ENCODE data around the gene GNAT3.

Gene GNAT3

GRCh38 chr7:80464211-80464610 is 47.7 kb downstream of the GNAT3 start:
- no peak for DNase-seq (ENCODE audit: low read depth in 2 of 3, low spot score in 2 of 3)

GRCh38 chr7:80463272-80463920 is 48.5 kb downstream of the GNAT3 start:
- no peak for DNase-seq (ENCODE audit: low read depth in 2 of 3, low spot score in 2 of 3)

DNA sequence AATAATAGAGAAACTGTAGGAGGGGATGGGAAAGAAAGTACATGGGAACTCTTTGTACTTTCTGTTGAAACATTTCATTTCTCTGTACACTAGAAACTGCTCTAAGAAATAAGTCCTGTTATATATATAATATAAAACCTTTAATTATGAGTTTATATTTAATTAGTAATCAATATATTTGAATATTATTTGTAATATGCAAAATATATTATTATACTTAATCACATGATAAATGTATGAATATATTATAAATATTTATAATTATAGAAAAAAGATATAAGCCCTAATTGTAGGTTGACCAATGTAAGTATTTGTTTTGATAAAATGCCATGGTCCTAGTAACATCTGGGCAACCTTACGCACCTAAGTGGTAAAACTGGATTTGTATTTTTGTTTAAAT is 51.0 kb downstream of the GNAT3 start:
- no peak for DNase-seq (ENCODE audit: low read depth in 2 of 3, low spot score in 2 of 3)

- DNase-seq (ENCODE audit: low read depth in 2 of 3, low spot score in 2 of 3) = no peak
These were observed 51.9 kb downstream of the GNAT3 start for GRCh38 chr7:80459776-80460510.

DNA sequence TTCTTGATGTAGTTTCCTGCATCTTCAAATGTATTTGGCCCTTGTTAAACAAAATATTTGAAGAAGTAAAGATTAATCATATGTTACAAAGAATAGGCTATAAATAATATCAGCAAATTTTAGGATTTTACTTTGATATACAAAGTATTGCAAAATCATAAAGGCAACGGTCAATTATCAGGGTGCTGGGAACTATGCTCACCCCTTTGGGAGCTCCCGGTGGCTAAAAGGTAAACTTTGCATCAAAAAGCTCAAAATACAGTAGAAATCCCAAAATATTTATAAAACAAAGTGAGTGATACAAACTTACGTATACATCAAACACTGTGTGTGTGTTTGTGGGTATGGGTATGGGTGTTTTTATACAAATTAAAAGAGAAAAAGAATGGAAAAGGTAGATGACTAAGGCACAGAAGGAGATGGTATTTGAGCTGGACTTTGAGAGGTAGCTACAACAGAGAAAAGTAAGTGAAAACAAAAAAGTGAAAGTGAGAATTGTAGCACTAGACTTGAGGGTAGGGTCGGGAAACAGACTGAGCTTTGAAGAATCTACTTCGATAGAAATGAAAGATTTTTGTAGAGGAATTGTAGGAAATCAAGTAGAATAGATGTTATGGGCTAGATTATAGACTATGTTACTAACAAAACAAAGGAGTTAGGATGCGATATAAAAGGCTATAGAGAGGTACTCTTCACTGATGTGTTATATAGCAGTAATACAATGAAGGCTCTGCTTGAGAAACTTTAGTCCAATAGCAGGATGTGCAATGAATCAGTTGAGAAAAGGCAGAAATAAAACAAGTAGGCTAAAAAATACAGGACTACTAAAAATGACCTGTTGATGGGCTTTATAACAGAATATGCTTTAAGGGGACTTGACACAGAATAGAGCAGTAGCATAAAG is 52.8 kb downstream of the GNAT3 start:
- DNase-seq (ENCODE audit: low read depth in 2 of 3, low spot score in 2 of 3) = no peak

DNA sequence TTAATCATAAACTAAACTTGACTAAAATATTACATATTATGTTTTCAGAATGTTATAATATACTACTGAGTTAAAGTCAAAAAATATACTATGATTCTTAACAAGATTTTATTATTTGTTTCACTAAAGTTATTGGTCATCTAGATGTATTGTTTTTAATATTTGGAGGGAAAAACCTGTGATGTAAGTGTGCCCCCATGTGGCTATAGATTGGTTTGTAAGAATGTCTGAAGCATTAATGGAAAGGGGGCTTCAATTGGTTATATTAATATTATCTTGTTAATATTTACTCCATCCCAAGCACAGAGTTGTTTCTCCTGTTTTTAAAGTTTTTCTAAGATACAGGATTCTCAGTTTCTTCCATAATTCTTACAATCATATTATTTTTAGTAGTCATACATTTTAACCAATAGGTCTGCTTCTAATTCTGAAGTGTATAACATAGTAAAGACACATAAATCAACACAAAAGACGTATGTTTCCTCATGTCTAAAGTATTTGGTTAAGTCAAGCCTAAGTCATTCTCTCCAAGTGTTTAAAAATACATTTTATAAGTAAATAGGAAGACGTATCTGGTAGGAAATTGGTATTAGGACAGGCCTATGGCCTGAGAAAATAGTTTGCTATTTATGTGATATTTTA is 58.0 kb downstream of the GNAT3 start:
- DNase-seq (ENCODE audit: low read depth in 2 of 3, low spot score in 2 of 3) = no peak

- DNase-seq (ENCODE audit: low read depth in 2 of 3, low spot score in 2 of 3) = no peak
These were observed 61.1 kb downstream of the GNAT3 start for GRCh38 chr7:80450621-80451308.

DNA sequence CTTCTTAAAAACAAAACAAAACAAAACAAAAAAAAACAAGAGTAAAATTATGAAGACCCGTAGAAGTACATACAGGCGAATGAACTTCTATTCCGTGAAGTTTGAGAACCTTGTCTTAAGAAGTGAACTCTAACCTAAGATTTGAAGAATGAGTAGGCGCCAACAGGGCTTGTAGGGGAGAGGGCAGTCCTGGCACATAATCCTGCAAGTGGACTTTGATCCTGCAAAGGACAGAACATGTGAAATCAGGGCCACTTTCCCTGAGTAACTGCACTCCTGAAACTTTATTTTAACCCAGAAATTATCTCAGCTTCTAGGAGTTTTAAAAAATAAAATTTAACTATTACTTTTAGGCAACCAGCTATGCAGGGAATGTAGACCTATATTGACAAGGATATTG is 62.0 kb downstream of the GNAT3 start:
- no peak for DNase-seq (ENCODE audit: low read depth in 2 of 3, low spot score in 2 of 3)

DNA sequence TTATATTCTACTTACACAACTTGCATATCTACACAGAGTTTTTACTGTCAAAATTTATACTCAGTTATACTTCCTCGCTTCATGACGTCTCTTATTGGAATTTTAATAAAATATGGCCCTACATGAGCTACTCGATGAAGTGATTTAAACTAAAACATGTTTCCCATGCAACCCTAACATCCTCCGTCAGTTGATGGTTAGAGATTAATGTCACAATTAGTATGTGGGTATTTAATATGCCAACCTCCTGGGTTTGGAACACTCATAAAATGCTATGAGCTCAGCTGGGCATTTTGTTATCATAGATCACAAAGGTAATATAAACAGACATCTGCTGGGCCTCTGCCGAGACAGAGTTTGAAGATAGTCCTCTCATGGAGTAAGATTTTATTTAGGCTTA is 66.5 kb downstream of the GNAT3 start:
- DNase-seq (ENCODE audit: low read depth in 2 of 3, low spot score in 2 of 3) = no peak

DNA sequence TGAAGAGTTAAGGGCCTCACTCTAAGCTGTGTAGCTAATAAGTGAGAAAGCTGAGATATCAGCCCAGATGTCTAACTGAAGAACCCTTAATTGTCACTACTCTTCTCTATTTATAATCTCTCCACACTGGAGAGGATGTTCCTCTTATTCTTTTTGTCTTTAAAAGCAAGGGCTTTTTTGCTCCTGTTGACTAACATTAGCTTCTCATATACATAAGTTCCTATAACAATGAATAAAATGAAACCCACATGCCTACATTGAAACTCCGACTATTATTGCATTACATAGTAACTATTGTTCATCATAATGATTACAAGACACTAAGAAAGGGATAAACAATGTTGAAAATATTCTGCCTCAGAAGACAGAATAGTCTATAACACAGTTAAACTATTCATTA is 67.1 kb downstream of the GNAT3 start:
- no peak for DNase-seq (ENCODE audit: low read depth in 2 of 3, low spot score in 2 of 3)

DNA sequence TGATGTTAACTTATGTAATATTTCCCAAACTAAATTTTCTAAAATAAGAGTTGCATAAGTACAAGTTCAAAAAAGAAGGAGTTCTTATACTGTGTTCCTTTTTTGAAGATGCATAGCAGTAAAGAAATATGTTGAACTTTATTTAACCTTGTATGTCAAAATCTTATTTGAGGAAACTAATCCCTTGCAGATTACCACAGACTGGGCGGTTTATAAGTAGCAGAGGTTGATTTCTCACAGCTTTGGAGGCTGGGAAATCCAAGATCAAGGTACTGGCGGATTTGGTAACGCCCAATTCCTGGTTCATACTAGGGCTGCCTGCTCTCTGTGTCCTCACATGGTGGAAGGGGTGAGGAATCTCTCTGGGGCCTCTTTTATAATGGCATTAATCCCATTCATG is 68.5 kb downstream of the GNAT3 start:
- DNase-seq (ENCODE audit: low read depth in 2 of 3, low spot score in 2 of 3) = no peak

GRCh38 chr7:80440883-80441282 is 71.0 kb downstream of the GNAT3 start:
- DNase-seq (ENCODE audit: low read depth in 2 of 3, low spot score in 2 of 3) = no peak

GRCh38 chr7:80439894-80440821 is 71.7 kb downstream of the GNAT3 start:
- no peak for DNase-seq (ENCODE audit: low read depth in 2 of 3, low spot score in 2 of 3)

GRCh38 chr7:80435521-80435920 is 76.3 kb downstream of the GNAT3 start:
- DNase-seq (ENCODE audit: low read depth in 2 of 3, low spot score in 2 of 3) = no peak

- no peak for DNase-seq (ENCODE audit: low read depth in 2 of 3, low spot score in 2 of 3)
These were observed 77.8 kb downstream of the GNAT3 start for GRCh38 chr7:80434047-80434446.

GRCh38 chr7:80432166-80432565 is 79.7 kb downstream of the GNAT3 start:
- no peak for DNase-seq (ENCODE audit: low read depth in 2 of 3, low spot score in 2 of 3)

- no peak for DNase-seq (ENCODE audit: low read depth in 2 of 3, low spot score in 2 of 3)
These were observed 82.7 kb downstream of the GNAT3 start for GRCh38 chr7:80429181-80429580.

GRCh38 chr7:80428161-80429054 is 83.5 kb downstream of the GNAT3 start:
- no peak for DNase-seq (ENCODE audit: low read depth in 2 of 3, low spot score in 2 of 3)

DNA sequence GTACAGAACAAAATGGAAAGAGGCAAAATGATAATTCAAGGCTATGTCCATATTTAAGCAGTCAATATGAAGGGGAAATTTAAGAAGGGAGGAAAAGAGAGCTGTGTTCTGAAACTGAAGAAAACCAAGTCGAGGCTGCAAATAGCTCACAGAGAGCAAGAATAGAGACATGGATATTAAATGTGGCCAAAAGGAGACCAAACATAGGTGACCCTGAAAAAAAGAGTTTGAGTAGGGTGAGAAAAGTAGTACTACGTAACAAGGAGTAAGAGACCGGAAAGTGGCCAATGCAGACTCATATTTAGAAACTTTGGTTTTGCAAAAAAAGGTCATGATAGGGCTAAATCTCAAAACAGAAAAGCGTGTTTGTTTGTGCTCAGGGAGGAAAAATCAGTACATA is 84.6 kb downstream of the GNAT3 start:
- DNase-seq (ENCODE audit: low read depth in 2 of 3, low spot score in 2 of 3) = no peak

All from activated CD8-positive, alpha-beta memory T cell treated with anti-CD3 and anti-CD28 coated beads for 48 hours (primary cell).